NOMO-1 treated with DMSO at 0.1 percent for 48 hours (cell line): ENCODE data around the gene FAM110C.
"Not testable (repeated sequence)": the region's sequence is repeated elsewhere in the genome, so short reads cannot be mapped to it uniquely, and the experiment has no call there.

Experiments
- DNase-seq: peaks from one replicate; lab custom pipeline; 2025; ENCODE audit not compliant: unreplicated experiment; lab: John Stamatoyannopoulos, UW

Gene FAM110C, protein sequence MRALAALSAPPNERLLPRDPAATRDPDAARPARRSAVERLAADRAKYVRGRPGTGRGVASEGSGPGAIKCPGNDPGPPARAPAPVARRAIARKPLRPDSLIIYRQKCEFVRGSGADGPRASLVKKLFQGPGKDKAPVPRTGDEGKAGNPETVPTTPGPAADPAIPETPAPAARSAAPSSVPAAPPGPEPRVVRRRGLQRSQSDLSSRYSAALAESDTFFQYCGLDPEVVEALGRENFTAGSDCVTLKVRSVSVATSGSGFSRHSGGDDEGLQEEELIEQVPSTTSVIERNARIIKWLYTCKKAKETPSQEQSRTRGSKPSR

DNA sequence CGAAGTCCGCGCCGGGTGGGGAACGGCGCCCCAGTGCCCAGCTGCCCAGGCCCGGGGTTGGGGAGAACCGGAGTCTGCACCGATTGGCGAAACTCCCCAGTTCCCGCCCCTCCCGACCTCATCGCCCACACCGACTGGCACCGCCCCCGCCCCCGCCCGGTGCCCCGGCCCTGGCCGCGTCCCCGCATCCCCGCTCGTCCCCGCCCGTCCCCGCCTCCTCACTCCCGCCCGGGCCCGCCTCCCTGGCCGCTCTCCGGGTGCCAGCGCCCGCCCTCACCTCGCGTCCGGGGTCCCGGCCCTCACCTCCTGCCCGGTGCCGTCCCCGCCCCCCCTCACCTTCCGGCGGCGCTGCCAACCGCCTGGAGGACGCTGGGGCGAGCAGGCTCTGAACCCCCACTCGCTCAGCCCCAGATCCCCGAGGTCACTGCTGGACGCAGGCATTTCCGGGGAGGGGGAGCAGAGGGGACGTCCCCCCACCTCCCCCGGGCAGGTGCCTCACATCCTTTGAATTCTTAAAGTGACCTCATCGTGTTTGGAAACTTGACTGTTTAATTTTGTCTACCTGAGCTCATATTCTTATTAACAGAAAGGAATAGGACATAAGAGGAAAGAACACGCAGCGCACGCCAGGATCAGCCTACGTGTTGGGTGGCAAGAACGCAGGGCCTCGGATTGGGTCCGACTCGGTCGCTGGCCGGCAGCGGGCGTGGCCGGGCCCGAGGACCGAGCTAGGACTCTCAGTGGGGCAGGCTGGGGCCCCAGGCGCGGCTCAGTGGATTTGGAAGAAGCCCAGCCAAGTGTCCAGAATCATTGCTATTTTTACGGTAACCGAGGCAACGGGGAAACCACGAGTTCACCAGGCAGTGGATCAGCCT lies at the start of gene FAM110C:
TSS of gene FAM110C (minus strand) at position 35 of the 875 bp plus-strand sequence. CDS start 120 bp downstream, outside the sequence.
- DNase-seq = no peak

DNA sequence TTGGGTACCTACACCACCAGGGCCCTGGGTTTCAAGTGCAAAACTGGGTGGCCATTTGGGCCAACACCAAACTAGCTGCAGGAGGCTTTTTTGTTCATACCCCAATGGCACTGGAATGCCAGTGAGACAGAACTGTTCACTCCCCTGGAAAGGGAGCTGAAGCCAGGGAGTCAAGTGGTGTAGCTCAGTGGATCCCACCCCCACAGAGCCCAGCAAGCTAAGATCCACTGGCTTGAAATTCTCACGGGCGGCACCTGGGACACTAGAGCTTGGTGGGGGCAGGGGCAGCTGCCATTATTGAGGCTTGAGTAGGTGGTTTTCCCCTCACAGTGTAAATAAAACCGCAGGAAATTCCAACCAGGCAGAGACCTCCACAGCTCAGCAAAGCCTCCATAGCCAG lies 46.0 kb upstream of the FAM110C start:
- no peak for DNase-seq

DNA sequence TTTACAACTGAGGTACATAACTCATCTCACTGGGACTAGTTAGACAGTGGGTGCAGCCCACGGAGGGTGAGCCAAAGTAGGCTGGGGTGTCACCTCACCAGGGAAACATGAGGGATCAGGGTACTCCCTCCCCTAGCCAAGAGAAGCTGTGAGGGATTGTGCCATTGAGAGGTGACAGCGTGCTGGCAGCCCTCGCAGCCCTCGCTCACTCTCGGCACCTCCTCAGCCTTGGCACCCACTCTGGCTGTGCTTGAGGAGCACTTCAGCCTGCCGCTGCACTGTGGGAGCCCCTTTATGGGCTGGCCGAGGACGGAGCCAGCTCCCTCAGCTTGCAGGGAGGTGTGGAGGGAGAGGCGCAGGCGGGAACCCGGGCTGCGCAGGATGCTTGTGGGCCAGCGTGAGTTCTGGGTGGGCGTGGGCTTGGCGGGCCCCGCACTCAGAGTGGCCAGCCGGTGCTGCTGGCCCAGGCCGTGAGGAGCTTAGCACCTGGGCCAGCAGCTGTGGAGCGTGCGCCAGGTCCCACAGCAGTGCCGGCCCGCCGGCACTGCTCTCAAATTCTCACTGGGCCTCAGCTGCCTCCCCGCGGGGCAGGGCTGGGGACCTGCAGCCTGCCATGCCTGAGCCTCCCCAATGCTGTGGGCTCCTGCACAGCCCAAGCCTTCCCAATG lies 44.5 kb upstream of the FAM110C start:
- no peak for DNase-seq

DNA sequence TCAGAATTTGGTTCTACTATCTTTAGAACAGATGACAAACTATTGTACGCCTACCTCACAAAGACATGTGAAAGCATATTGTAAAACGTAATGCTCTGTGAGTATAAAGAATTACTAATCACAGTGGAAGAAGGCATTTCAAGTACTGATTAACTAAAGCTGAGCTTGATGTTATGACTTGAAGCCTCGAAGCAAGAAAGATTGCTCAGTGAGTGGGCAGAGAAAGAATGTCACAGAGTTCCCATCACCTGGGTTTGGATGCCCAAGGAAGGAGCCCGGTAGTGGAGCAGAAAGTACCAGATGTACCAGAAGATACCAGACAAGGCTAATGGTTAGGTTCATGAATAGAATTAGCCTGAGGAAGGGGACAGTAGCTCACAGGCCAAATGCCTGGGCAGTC lies 39.5 kb upstream of the FAM110C start:
- no peak for DNase-seq

DNA sequence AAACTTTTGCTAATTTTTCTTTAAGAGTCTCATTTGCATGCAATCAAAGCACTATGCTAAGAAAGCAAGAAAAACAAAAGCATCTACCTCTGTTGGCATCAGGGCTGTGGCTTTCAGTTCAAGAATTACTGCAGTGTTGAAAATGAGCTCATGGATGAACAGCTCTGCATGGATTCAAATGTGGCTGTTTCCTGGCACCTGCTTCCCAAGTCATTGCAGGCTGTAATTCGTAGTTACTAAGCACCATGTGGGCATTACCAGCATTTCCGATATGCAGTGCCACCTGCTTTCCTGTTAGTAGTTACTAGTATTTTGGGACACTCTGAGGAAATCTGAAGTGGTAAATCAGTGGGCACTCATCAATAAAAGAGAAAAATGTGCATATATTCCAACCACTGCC lies 37.8 kb upstream of the FAM110C start:
- no peak for DNase-seq

DNA sequence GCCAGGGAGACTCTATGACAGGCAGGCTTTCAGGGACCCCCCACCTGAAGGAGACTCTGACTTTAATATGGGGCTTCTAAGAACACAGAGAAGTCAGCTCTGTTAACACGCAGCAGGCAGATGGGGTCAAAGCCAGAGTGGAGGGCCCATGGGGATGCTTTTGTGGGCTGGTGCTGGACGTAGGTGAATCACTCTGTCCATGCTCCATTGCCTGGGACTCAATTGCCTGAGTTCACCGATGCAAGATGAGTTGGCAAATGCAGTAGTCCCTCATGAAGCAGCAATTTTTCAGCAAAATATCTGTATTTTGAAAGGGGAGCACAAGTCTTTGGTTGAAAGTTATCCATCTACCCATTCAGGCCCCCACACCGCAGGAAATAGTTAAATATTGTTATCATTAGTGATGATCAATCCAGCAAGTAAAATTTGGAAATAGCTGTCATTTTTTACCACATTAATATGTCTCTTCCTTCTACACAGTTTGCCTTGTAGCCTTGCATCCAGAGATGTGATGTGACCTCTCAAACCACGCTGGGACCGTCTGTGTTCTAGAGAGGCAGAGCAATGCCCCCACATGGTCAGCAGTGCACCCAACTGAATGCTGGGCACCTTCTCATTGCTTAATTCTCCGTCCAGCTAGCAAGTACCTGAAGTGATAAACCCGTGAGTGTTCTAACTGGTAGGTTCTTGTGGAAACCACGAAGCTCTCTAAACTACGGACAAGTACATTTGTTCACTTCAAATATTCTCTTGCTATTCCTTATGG lies 34.8 kb upstream of the FAM110C start:
- no peak for DNase-seq

DNA sequence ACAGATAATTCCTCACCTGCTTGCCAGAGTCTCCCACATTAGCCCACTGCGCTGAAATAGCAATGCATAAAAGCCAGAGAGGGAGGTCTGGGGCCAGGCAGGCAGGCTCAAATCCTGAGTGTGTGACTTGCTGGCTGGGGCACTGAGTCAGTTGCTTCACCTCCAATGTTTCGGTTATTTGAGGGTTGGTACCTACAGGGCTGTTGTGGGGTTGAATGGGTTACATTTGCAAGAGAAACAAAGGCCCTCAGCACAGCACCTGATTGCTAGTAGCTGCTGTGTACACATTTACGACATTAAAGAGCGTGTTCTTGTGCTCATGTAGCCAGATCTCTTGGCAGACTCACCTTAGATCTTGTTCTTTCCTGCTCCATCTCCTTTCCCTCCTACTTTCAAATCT lies 34.1 kb upstream of the FAM110C start:
- no peak for DNase-seq

DNA sequence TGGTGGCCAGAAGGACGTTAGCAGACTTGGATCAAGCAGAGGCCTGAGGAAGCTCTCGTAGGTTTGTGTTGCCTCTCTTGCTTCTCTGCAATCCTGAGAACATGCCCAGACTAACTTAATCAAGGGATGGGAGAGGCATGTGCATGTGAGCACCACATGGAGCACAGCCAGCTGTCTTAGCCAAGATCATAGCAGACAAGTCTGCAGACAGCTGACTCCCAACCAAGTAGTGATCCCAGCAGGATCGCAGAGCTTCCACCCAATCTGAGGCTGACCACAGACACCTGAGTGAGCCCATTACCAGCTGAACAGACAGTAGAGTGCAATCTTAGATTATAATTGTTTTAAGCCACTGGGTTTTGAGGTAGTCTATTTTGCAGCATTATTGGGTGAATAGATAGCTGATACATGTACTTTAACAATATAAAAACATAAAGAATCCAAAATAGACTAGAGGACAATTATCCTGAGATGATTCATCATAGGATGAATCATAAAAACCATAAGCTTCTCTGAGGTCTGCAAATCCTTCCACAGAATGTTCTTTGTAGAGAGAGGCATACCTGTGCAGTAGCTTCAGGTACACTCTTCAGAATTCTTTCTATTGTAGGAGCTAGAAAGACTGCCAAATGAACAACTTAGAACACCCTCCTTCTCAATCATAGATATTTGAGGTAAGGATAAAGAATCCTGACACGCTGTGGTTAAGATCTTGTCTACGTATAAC lies 25.2 kb upstream of the FAM110C start:
- no peak for DNase-seq

DNA sequence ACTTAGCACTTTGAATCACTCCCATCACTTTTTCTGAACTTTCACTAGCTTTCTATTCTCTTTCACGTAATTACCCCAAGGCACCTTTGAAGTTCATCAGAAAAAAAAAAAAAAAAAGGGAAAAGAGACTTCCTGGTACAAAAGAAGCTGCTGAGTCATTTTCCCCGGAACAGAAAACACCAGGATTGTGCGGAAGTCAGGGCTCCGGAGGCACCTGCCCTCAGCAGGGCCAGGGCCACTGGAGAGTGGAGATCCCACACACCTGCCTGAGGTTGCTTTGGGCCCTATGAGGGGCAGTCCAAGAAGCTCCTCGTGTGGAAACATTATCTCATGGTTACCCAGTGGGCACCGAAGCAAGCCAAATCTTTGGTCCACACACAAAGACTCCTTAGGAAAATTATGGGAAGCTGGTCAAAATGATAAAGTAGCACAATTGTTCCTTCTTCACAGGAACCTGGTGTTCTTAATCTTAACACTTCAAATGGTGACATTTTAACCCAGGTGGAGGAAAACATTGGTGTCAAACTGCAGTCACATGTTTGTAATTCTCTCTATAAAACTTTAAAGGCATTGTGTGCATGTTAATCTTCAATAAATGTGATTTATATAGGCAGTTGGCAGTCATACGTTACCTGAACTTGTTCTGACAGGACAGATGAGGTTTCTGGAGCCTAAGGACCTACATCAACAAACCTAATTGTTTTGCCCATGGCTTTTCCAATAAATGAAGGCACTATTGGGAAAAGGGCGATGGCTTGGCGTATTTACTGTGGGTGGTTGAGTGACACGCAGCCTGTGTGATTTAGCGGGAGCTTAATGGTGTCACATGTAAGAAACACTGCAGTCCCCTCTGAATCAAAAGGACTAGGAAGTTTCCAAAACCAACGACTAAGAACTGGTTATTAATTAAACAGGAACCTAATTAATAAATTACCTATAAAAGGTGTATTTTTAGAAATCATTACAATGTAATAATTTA lies 23.4 kb upstream of the FAM110C start:
- DNase-seq = no peak

DNA sequence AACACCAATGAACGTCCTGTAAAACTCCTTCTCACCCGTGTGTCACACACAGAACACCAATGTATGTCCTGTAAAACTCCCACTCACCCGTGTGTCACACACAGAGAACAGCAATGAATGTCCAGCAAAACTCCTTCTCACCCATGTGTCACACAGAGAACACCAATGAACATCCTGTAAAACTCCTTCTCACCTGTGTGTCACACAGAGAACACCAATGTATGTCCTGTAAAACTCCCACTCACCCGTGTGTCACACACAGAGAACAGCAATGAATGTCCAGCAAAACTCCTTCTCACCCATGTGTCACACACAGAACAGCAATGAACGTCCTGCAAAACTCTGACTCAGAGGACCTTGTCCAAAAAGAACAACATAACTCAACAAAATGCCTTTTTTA lies 22.3 kb upstream of the FAM110C start:
- DNase-seq = not testable (repeated sequence)

DNA sequence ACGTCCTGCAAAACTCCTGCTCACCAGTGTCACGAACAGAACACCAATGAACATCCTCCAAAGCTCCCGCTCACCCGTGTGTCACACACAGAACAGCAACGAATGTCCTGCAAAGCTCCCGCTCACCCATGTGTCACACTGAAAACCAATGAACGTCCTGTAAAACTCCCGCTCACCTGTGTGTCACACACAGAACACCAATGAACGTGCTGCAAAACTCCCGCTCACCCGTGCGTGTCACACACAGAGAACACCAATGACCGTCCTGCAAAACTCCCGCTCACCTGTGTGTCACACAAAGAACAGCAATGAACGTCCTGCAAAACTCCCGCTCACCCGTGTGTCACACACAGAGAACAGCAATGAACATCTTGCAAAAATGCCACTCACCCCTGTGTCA lies 20.5 kb upstream of the FAM110C start:
- DNase-seq = no peak

DNA sequence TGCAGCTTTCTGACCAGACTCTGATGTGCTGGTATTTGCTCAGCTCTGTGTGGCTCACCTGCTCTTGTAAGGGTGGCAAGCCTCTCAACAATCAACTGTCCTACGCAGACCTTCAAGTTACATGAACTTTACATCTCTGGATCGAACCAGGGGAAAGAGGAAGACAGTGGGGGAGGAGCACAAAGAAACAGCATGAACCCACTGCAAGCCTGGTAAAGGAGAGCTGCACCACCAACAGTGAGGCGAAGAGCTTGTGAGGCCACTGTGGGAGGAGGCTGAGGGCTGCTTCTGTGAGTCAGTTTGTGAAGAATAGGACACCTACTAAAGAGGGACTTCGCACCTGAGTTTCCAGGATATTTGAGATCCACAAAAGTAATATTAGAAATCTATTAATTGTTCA lies 18.8 kb upstream of the FAM110C start:
- DNase-seq = no peak

DNA sequence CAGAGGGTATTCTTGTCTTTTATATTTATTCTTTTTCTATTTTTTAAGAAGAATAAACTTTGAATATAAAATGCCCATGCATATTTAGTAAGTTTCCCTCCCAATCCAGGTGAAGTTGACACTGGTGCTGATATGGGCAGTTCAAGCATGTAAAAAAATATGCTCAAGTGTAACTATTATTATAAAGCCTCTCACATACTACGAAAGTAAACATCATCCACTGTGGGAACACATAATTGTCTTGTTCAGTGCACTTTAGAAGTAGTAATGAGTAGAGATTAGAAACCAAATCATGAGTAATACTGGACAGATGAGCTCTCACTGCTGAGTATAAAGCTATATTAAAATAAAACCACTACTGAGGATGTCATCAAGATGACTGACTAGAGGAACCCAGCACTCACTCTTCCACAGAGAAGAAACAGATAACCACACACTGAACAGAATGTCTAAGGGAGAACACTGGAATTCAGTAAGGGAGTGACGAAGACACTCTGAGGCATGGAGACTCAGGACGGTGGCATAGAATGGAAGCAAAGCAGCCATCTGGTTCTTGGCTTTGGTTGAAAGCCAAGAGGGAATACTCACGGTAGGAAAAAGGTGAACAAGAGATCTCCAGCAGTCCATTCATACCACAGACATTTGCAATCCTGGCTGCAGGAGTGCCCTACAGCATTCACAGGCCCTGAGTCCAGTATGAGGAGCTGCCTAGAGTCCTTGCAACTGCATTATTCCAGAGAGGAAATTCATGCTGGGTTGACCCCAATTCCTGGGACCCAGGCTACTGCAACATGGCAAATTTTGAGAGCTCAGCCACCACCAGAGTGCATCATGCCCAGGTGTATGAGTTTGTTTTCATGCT lies 9.5 kb upstream of the FAM110C start:
- DNase-seq = no peak

DNA sequence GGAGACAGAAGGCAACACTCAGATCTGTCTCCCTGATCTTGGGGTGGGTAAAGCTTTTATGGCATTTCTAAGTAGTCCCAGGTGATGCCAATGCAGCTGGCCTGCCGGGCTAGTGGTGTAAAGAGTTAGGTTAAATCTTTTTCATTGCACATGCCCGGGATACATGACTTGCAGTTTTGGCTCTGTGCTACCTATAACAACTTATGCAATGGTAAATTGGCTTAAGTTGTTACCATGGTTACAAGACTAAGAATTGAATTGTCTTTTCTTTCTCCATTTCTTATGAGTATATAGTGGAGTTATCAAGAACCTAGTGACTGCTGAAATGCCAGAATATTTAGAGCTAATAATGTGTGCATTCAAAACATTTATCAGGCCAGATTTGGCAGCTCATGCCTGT lies 5.3 kb upstream of the FAM110C start:
- DNase-seq = no peak

DNA sequence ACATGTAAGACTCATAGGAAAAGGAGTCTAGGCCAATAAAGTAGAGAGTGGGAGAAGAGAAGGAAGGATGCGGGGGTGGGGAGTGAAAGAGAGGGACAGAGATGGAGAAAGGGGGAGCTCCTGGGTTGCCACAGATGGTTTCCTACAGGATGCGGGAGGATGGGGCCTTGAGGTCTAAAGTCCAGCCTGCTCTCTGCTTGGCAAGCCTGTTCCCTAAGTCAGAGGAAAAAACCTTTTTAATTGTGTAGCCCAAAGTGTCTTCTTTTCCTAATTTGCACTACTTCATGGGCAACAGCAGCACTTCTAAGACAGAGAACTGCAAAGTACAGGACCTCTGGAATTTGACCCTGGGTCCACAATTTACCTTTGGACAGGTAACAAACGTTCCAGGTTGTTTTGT lies 1.4 kb upstream of the FAM110C start:
- DNase-seq = no peak

DNA sequence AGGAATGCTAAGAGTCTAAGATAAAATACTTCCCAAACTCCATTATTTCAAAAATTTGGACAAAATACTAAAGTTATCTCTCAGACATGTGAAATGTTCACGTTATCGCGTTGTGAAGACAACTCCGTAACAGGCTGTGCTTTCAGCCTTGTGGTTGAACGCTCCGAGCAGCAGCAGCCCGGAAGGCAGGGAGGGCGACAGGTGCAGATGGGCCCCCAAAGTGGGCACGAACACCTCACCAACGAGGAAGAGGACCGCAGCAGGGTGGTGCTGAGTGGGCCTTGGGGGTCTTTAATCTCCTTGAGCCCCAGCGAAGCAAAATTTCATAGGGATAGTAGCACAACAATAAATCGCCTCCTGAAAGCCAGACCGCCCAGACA lies 1.0 kb upstream of the FAM110C start:
- no peak for DNase-seq

DNA sequence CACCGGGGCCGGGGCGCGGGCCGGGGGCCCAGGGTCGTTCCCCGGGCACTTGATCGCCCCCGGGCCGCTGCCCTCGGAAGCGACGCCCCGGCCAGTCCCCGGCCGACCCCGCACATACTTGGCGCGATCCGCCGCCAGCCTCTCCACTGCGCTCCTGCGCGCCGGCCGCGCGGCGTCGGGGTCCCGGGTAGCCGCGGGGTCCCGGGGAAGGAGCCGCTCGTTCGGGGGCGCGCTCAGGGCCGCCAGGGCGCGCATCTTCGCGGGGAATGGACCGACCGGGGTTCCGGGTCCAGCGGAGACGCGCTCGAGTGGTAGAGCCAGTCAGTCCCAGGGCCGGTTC lies 204 bp downstream of the FAM110C start:
- no peak for DNase-seq

DNA sequence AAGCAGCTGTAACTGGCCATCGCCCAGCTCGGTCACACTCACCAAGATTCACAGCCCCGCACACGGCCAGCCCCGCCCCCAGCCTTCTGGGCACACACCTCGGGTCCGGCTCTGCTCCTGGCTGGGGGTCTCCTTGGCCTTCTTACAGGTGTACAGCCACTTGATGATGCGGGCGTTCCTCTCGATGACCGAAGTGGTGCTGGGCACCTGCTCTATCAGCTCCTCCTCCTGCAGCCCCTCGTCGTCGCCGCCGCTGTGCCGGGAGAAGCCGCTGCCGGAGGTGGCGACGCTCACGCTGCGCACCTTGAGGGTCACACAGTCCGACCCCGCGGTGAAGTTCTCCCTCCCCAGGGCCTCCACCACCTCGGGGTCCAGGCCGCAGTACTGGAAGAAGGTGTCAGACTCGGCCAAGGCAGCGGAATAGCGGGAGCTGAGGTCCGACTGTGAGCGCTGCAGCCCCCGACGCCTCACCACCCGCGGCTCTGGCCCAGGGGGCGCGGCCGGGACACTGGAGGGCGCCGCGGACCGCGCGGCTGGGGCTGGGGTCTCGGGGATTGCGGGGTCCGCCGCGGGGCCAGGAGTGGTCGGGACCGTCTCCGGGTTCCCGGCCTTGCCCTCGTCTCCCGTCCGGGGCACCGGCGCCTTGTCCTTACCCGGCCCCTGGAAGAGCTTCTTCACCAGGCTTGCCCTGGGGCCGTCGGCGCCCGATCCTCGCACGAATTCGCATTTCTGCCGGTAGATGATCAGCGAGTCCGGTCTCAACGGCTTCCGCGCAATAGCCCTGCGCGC lies 769 bp downstream of the FAM110C start:
- no peak for DNase-seq
